Pancreas (tissue), 10 donors: ENCODE data around the gene ABCA4. TPM values are rescaled to one million over a fixed set of nuclear protein-coding genes. Genes with fewer than 3 reads are reported as not detected.

Experiments
- ATAC-seq, 4 donors: fragments of 200-7000 bp; cut with Tn5 transposase; one replicate each; pipeline versions ENCODE4 v1.8.0 to v1.9.1; 2020; ENCODE audit warnings: mild to moderate bottlenecking in 4 of 4, moderate library complexity in 4 of 4
- DNase-seq, 6 donors: peaks; one replicate each; pipeline ENCODE4 v3.0.0-alpha.2; 2020
- FAIRE-seq: peaks from 2 replicates; lab custom pipeline; 2012; peaks lifted over from hg19 to GRCh38; lab: Jason Lieb, UNC
- H3K27ac ChIP-seq, 4 donors: fragments of 200-600 bp; sonication (generic); 1 replicate in 3 of 4; 2 replicates in 1 of 4; pipeline versions ENCODE4 v1.5.0 to v1.8.0; 2020
- H3K27me3 ChIP-seq, 4 donors: fragments of 200-600 bp; one replicate each; pipeline ENCODE4 v1.8.0; 2021
- H3K36me3 ChIP-seq, 3 donors: fragments of 200-600 bp; sonication (generic) in 1 of 3; one replicate each; pipeline versions ENCODE4 v1.5.0 to v1.8.0; 2020 to 2021
- H3K4me1 ChIP-seq, 3 donors: fragments of 200-600 bp; one replicate each; pipeline ENCODE4 v1.8.0; 2021
- H3K4me3 ChIP-seq, 4 donors: fragments of 200-600 bp; sonication (generic) in 2 of 4; one replicate each; pipeline versions ENCODE4 v1.5.0 to v1.8.0; 2020 to 2021
- H3K9me3 ChIP-seq, 4 donors: fragments of 200-600 bp; one replicate each; pipeline ENCODE4 v1.8.0; 2021
- CTCF ChIP-seq, 4 donors: fragments of 200-600 bp; sonication (generic) in 3 of 4; IDR thresholded peaks; one replicate each; pipeline versions ENCODE4 v1.5.0 to v1.8.0; 2021; ENCODE audit warnings: antibody characterized with exemption in 4 of 4
- WGBS, 2 donors: extraction: QIAGEN DNeasy Blood & Tissue Kit; methylation state at CpG; one replicate each; pipeline ENCODE4 v1.1.7; 2013; 5-methylcytosine and 5-hydroxymethylcytosine counted together
- intact Hi-C, 3 donors: fragments of 100-400 bp; cut with DNase I; formaldehyde crosslinking; loops; one replicate each; pipeline versions ENCODE4 v1.11.1 to v1.14.2; 2022
- polyA plus RNA-seq, 2 donors: library from polyadenylated mRNA; stranded (reverse); fragments of 200-250 nt; gene quantifications; one replicate each; pipeline ENCODE4 v1.2.3, GENCODE V29; 2013
- total RNA-seq, 6 donors: library from RNA; stranded (reverse); fragmentation: NEBNext Ultra II Directional in 4 of 6; extraction: Animal tissue kit (Norgen Biotek cat#: 25700) in 4 of 6; gene quantifications; one replicate each; pipeline versions ENCODE4 v1.2.1 to v1.2.4, GENCODE V29; 2021 to 2023
- donor health status: healthy with polysubstance abuse.
- donor health status: DM: no; HTN: no; CAD: no; lungs with moderate emphysema.
- donor health status: DM: no; HTN: no; CAD: no.
- donor health status: control.
- donor health status: control.
- donor health status: Bipolar disorder and iron deficiency.
- donor health status: DM: yes; HTN: yes; CAD: no.
- donor health status: DM: no; HTN: no; CAD: no.
- donor health status: DM: no; HTN: no; CAD: no.
- donor health status: DM: yes; HTN: yes; CAD: no.

The ABCA4 gene
- total and polyA plus RNA-seq, 8 donors: 0.03 to 0.16 (median 0.14) TPM; not detected in 2

GRCh38 chr1:94009304-94009703 lies 111.6 kb downstream of the ABCA4 start:
- intact Hi-C loops: no loop called here
- Histone ChIP-seq H3K36me3 (no peaks in the 10 kb centered on the region), H3K27ac (no peak overlapping the region), H3K27me3 (no peaks in the 10 kb centered on the region), H3K4me1 (no peaks in the 10 kb centered on the region), H3K4me3 (no peak overlapping the region), H3K9me3 (no peaks in the 10 kb centered on the region)
- FAIRE-seq: no peak
- no peak for ATAC-seq
- no peak for DNase-seq
- no peak for TF ChIP-seq CTCF (IDR thresholded peaks at IDR 0.05)
- WGBS, 2 donors: 86 to 92% methylated on average over 3 of the region's 3 CpGs

DNA sequence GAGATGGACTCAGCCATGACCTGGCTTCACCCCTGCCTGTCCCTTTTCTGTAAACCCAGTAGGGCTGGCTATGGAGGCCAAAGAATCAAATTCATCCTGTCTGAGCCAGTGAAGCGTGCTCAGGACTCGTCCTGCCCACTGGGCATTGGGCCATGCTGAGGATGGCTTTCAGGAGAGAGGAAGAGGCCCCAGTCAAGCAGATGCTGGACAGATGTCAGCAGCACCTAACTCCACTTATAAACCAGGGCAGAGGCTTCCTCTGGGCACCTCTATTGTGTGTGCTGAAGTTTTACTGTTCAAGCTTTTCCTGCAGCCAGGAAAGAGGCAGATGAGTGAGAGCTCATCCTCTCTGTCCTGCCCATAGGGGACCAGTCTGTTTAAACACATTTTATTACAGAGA lies 114.3 kb downstream of the ABCA4 start:
- 52 to 72% methylated on average over 2 of the region's 2 CpGs for WGBS, 2 donors
- FAIRE-seq (no peak), DNase-seq (no peak), ATAC-seq (no peak)
- no peak for TF ChIP-seq CTCF (IDR thresholded peaks at IDR 0.05)
- Histone ChIP-seq H3K27me3 (no peaks in the 10 kb centered on the region), H3K36me3 (no peaks in the 10 kb centered on the region), H3K4me1 (no peaks in the 10 kb centered on the region), H3K27ac (no peak overlapping the region), H3K9me3 (no peaks in the 10 kb centered on the region), H3K4me3 (no peak overlapping the region)
- intact Hi-C loops: no loop called here

DNA sequence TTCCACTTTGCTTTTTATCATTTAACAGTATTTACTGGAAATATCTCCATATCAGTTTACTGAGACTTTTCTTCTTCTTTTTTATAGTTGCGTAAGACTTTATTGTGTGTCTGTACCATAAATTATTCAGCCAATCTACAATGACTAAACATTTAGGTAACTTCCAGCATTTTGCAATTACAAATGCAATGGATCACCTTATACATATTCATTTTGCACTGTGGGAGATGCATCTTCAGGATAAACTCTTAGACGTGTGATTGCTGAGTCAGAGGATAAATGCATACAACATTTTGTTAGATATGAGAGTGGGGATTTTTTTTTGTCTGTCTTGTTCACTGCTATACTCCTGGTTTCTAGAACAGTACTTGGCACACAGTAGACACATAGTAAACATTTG lies 116.0 kb downstream of the ABCA4 start:
- Histone ChIP-seq H3K27me3 (no peaks in the 10 kb centered on the region), H3K27ac (no peak overlapping the region), H3K36me3 (no peaks in the 10 kb centered on the region), H3K4me3 (no peak overlapping the region), H3K4me1 (no peaks in the 10 kb centered on the region), H3K9me3 (no peaks in the 10 kb centered on the region)
- intact Hi-C loops: no loop called here
- no peak for FAIRE-seq
- TF ChIP-seq CTCF (IDR thresholded peaks at IDR 0.05): no peak
- no peak for ATAC-seq
- 63 to 64% methylated on average over 2 of the region's 2 CpGs for WGBS, 2 donors
- no peak for DNase-seq

GRCh38 chr1:94002046-94002787 lies 118.7 kb downstream of the ABCA4 start:
- no peaks in the 10 kb centered on the region for H3K9me3 ChIP-seq
- DNase-seq (no peak), ATAC-seq (no peak), FAIRE-seq (no peak)
- no peaks in the 10 kb centered on the region for H3K27me3 ChIP-seq
- WGBS, 2 donors: 74 to 85% methylated on average over 14 of the region's 14 CpGs
- no peak for TF ChIP-seq CTCF (IDR thresholded peaks at IDR 0.05)
- H3K36me3 ChIP-seq: no peaks in the 10 kb centered on the region
- no peak overlapping the region for H3K4me3 ChIP-seq
- no peaks in the 10 kb centered on the region for H3K4me1 ChIP-seq
- no peak overlapping the region for H3K27ac ChIP-seq
- intact Hi-C loops: no loop called here

DNA sequence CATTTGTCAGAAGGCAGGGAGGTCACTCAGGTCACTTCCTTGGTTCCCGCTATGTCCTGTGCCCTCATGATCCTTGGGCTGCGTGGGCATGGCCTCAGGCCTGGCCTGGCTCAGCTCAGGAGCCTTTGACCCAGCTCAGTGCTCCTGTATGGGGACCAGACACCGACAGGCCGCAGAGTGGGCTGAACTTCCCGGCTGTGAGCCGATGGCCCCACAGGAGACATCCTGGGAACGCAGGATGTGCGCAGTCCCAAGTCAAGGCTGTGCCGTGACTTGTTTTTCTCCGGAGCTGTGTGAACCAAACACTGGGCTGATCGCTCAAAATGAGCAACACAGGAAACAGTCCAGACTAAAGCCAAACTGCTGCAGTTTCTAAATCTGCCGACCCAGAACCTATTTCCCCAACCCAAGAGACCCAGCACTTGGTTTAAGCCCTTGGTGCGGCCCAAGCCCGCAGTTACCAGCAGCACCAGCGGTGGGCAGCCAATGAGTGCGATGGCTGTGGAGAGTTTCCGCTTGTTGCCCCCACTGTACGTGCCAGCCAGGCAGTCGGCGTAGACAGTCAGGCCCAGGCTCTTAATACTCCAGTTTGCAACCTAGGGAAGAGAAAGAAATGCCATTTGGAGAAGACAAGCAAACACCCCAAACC lies 119.4 kb downstream of the ABCA4 start:
- no peak for TF ChIP-seq CTCF (IDR thresholded peaks at IDR 0.05)
- Histone ChIP-seq H3K4me3 (no peak overlapping the region), H3K27me3 (no peaks in the 10 kb centered on the region), H3K36me3 (no peaks in the 10 kb centered on the region), H3K9me3 (no peaks in the 10 kb centered on the region), H3K4me1 (no peaks in the 10 kb centered on the region), H3K27ac (no peak overlapping the region)
- intact Hi-C loops: no loop called here
- whole genome bisulfite sequencing, 2 donors: 83 to 92% methylated on average over 20 of the region's 20 CpGs
- FAIRE-seq: no peak
- ATAC-seq: no peak
- no peak for DNase-seq
